ENCODE results near the gene EPB41L5. TPM values are rescaled to one million over a fixed set of nuclear protein-coding genes. Genes with fewer than 3 reads are reported as not detected.
A peak's percentile ranks its signal among the peaks of the same experiment; 100 is the strongest.
"Not testable (repeated sequence)": the region's sequence is repeated elsewhere in the genome, so short reads cannot be mapped to it uniquely, and the experiment has no call there.

Gene EPB41L5
- total RNA-seq, 1 donor = 16.8 TPM

GRCh38 chr2:120064664-120065063, 51.8 kb downstream of the EPB41L5 start:
- no peak for TF ChIP-seq CTCF (IDR thresholded peaks at IDR 0.05; ENCODE audit: insufficient read depth, low read length)
- H3K4me3 ChIP-seq (ENCODE audit: low read depth, low read length) = no peak overlapping the region
- no peak for DNase-seq (ENCODE audit: low read depth)

- H3K4me3 ChIP-seq (ENCODE audit: low read depth, low read length) = no peak overlapping the region
- peak; percentile 15 for DNase-seq (ENCODE audit: low read depth)
- no peak for TF ChIP-seq CTCF (IDR thresholded peaks at IDR 0.05; ENCODE audit: insufficient read depth, low read length)
Measured at GRCh38 chr2:120066800-120067547, 54.1 kb downstream of the EPB41L5 start.

- DNase-seq (ENCODE audit: low read depth); H3K4me3 ChIP-seq (ENCODE audit: low read depth, low read length): not testable (repeated sequence)
Measured at GRCh38 chr2:120068040-120068658, 55.3 kb downstream of the EPB41L5 start.

- DNase-seq (ENCODE audit: low read depth) = no peak
- no peak for TF ChIP-seq CTCF (IDR thresholded peaks at IDR 0.05; ENCODE audit: insufficient read depth, low read length)
- no peak overlapping the region for H3K4me3 ChIP-seq (ENCODE audit: low read depth, low read length)
Measured at GRCh38 chr2:120075545-120075944, 62.7 kb downstream of the EPB41L5 start.

- H3K4me3 ChIP-seq (ENCODE audit: low read depth, low read length) = no peak overlapping the region
- DNase-seq (ENCODE audit: low read depth) = no peak
- no peak for TF ChIP-seq CTCF (IDR thresholded peaks at IDR 0.05; ENCODE audit: insufficient read depth, low read length)
Measured at GRCh38 chr2:120077896-120078295, 65.0 kb downstream of the EPB41L5 start.

- H3K4me3 ChIP-seq (ENCODE audit: low read depth, low read length) = no peak overlapping the region
- no peak for DNase-seq (ENCODE audit: low read depth)
- no peak for TF ChIP-seq CTCF (IDR thresholded peaks at IDR 0.05; ENCODE audit: insufficient read depth, low read length)
Measured at GRCh38 chr2:120079647-120080046, 66.8 kb downstream of the EPB41L5 start.

GRCh38 chr2:120091436-120091835, 78.6 kb downstream of the EPB41L5 start:
- DNase-seq (ENCODE audit: low read depth) = no peak
- no peak for TF ChIP-seq CTCF (IDR thresholded peaks at IDR 0.05; ENCODE audit: insufficient read depth, low read length)
- no peak overlapping the region for H3K4me3 ChIP-seq (ENCODE audit: low read depth, low read length)
